Measurements from ENCODE around the gene SYT7.
"Not testable (repeated sequence)": the region's sequence is repeated elsewhere in the genome, so short reads cannot be mapped to it uniquely, and the experiment has no call there.

The SYT7 gene

GRCh38 chr11:61581030-61581928 is at the start of gene SYT7:
Gene SYT7 (minus strand): TSS chr11:61581076. CDS start chr11:61580820, 256 bp downstream.
- ATAC-seq, result peak; percentile 89
- Mint-ChIP-seq H3K4me1 (peaks cover 16% of the 10 kb centered on the region), H3K27me3 (peaks cover 57% of the 10 kb centered on the region), H3K4me3 (peak within 1 kb of the TSS; percentile 80 to 81), H3K27ac (peak within 1 kb of the TSS in 1 of 2 donors; percentile 27), H3K9me3 (no peaks in the 10 kb centered on the region)
- peak; percentile 96 to 99 for DNase-seq

- Mint-ChIP-seq H3K4me1 (peaks cover 10% of the 10 kb centered on the region), H3K27ac (peak overlapping the region in 1 of 2 donors; percentile 28), H3K27me3 (peaks cover 20% of the 10 kb centered on the region), H3K4me3 (no peak overlapping the region), H3K9me3 (no peaks in the 10 kb centered on the region)
- ATAC-seq (no peak), DNase-seq (no peak)
Observed at GRCh38 chr11:61630089-61630488, 49.2 kb upstream of the SYT7 start.

GRCh38 chr11:61629082-61629833 is 48.4 kb upstream of the SYT7 start:
- H3K27me3 Mint-ChIP-seq, result peaks cover 20% of the 10 kb centered on the region
- no peaks in the 10 kb centered on the region for H3K9me3 Mint-ChIP-seq
- DNase-seq, result no peak
- no peak overlapping the region for H3K27ac Mint-ChIP-seq
- peaks cover 10% of the 10 kb centered on the region for H3K4me1 Mint-ChIP-seq
- H3K4me3 Mint-ChIP-seq, result no peak overlapping the region
- no peak for ATAC-seq

GRCh38 chr11:61628662-61628970 is 47.7 kb upstream of the SYT7 start:
- no peak for ATAC-seq
- no peaks in the 10 kb centered on the region for H3K9me3 Mint-ChIP-seq
- H3K4me1 Mint-ChIP-seq, result peaks cover 10% of the 10 kb centered on the region
- no peak overlapping the region for H3K4me3 Mint-ChIP-seq
- peaks cover 20% of the 10 kb centered on the region for H3K27me3 Mint-ChIP-seq
- no peak overlapping the region for H3K27ac Mint-ChIP-seq
- no peak for DNase-seq

- ATAC-seq (peak; percentile 58), DNase-seq (peak; percentile 27 to 45)
- no peak overlapping the region for H3K4me3 Mint-ChIP-seq
- H3K27ac Mint-ChIP-seq, result peak overlapping the region in 1 of 2 donors; percentile 14
- peaks cover 10% of the 10 kb centered on the region for H3K4me1 Mint-ChIP-seq
- peaks cover 22% of the 10 kb centered on the region for H3K27me3 Mint-ChIP-seq
- H3K9me3 Mint-ChIP-seq, result no peaks in the 10 kb centered on the region
Observed at GRCh38 chr11:61627850-61628661, 47.2 kb upstream of the SYT7 start.

GRCh38 chr11:61626580-61627380 is 45.9 kb upstream of the SYT7 start:
- Mint-ChIP-seq H3K27me3 (peaks cover 35% of the 10 kb centered on the region), H3K9me3 (no peaks in the 10 kb centered on the region), H3K4me3 (no peak overlapping the region), H3K27ac (no peak overlapping the region), H3K4me1 (peaks cover 10% of the 10 kb centered on the region)
- ATAC-seq (no peak), DNase-seq (no peak)

GRCh38 chr11:61625525-61625924 is 44.6 kb upstream of the SYT7 start:
- H3K9me3 Mint-ChIP-seq, result no peaks in the 10 kb centered on the region
- DNase-seq (no peak), ATAC-seq (no peak)
- peaks cover 10% of the 10 kb centered on the region for H3K4me1 Mint-ChIP-seq
- no peak overlapping the region for H3K27ac Mint-ChIP-seq
- no peak overlapping the region for H3K4me3 Mint-ChIP-seq
- peaks cover 47% of the 10 kb centered on the region for H3K27me3 Mint-ChIP-seq

- no peak for DNase-seq
- Mint-ChIP-seq H3K4me3 (no peak overlapping the region), H3K27ac (no peak overlapping the region), H3K4me1 (no peaks in the 10 kb centered on the region), H3K27me3 (peaks cover 38% of the 10 kb centered on the region), H3K9me3 (no peaks in the 10 kb centered on the region)
- no peak for ATAC-seq
Observed at GRCh38 chr11:61621917-61622585, 41.2 kb upstream of the SYT7 start.

- Mint-ChIP-seq H3K27ac (peak overlapping the region in 1 of 2 donors; percentile 27), H3K9me3 (no peaks in the 10 kb centered on the region), H3K4me3 (no peak overlapping the region), H3K27me3 (peaks cover 36% of the 10 kb centered on the region), H3K4me1 (no peaks in the 10 kb centered on the region)
- DNase-seq (no peak), ATAC-seq (no peak)
Observed at GRCh38 chr11:61619471-61620226, 38.8 kb upstream of the SYT7 start.

GRCh38 chr11:61618978-61619377 is 38.1 kb upstream of the SYT7 start:
- DNase-seq, result no peak
- Mint-ChIP-seq H3K4me1 (no peaks in the 10 kb centered on the region), H3K27ac (peak overlapping the region in 1 of 2 donors; percentile 27)

GRCh38 chr11:61617515-61617914 is 36.6 kb upstream of the SYT7 start:
- DNase-seq (no peak), ATAC-seq (no peak)
- Mint-ChIP-seq H3K4me3 (no peak overlapping the region), H3K27me3 (peaks cover 36% of the 10 kb centered on the region), H3K27ac (no peak overlapping the region), H3K4me1 (no peaks in the 10 kb centered on the region), H3K9me3 (no peaks in the 10 kb centered on the region)

More at GRCh38 chr11:61618978-61619377, 38.1 kb upstream of the SYT7 start:
- ATAC-seq, result no peak
- no peak overlapping the region for H3K4me3 Mint-ChIP-seq
- no peaks in the 10 kb centered on the region for H3K9me3 Mint-ChIP-seq
- H3K27me3 Mint-ChIP-seq, result peaks cover 39% of the 10 kb centered on the region

GRCh38 chr11:61616434-61616833 is 35.6 kb upstream of the SYT7 start:
- H3K9me3 Mint-ChIP-seq, result no peaks in the 10 kb centered on the region
- no peak for DNase-seq
- no peaks in the 10 kb centered on the region for H3K4me1 Mint-ChIP-seq
- H3K27ac Mint-ChIP-seq, result no peak overlapping the region
- no peak for ATAC-seq
- peaks cover 36% of the 10 kb centered on the region for H3K27me3 Mint-ChIP-seq
- H3K4me3 Mint-ChIP-seq, result no peak overlapping the region

GRCh38 chr11:61614782-61615181 is 33.9 kb upstream of the SYT7 start:
- not testable (repeated sequence) for H3K27ac Mint-ChIP-seq, H3K4me1 Mint-ChIP-seq, DNase-seq, H3K4me3 Mint-ChIP-seq, ATAC-seq, H3K9me3 Mint-ChIP-seq
- peaks cover 28% of the 10 kb centered on the region for H3K27me3 Mint-ChIP-seq

- DNase-seq (no peak), ATAC-seq (no peak)
- H3K4me1 Mint-ChIP-seq, result no peaks in the 10 kb centered on the region
- H3K27ac Mint-ChIP-seq, result no peak overlapping the region
- no peak overlapping the region for H3K4me3 Mint-ChIP-seq
- H3K27me3 Mint-ChIP-seq, result peaks cover 35% of the 10 kb centered on the region
- no peaks in the 10 kb centered on the region for H3K9me3 Mint-ChIP-seq
Observed at GRCh38 chr11:61613870-61614269, 33.0 kb upstream of the SYT7 start.

Measured in stimulated activated naive CD8-positive, alpha-beta T cell treated with anti-CD3 and anti-CD28 coated beads, Interleukin-15, amount 100 ng/mL, for 72 hours (primary cell).